ENCODE results near the gene DHX16. TPM values are rescaled to one million over a fixed set of nuclear protein-coding genes. Genes with fewer than 3 reads are reported as not detected.

DHX16 gene
- total RNA-seq, 1 experiment from 2014 or later, result 34.8 TPM

- peaks cover 41 to 82% (median 67%) of the 10 kb centered on the region in 3 experiments for H3K36me3 Mint-ChIP-seq (ENCODE audit: insufficient read depth in 1 of 3, low read depth in 3 of 3)
- WGBS (ENCODE audit: extremely low coverage, insufficient read length, low lambda C conversion rate), result no CpG with 5 or more reads among the region's 4 CpGs
Observed at GRCh38 chr6:30610065-30610464, 62.7 kb downstream of the DHX16 start.

More at GRCh38 chr6:30610065-30610464, 62.7 kb downstream of the DHX16 start:
- no peak overlapping the region for H3T11ph ChIP-seq (ENCODE audit: low read length)
- H3K14ac ChIP-seq (ENCODE audit: insufficient read depth, low read length), result no peak overlapping the region
- H3K18ac ChIP-seq (ENCODE audit: insufficient read length, low read depth, low read length), result no peak overlapping the region
- no peak overlapping the region for H4K91ac ChIP-seq (ENCODE audit: insufficient read length, low read depth, low read length)
- H3K4me2 ChIP-seq (ENCODE audit: insufficient read depth, insufficient read length, low read length), result no peak overlapping the region
- no peak overlapping the region for H2BK5ac ChIP-seq (ENCODE audit: insufficient read length, low read length)
- Mint-ChIP-seq H3K4me1 (peaks cover 28 to 35% of the 10 kb centered on the region in 2 experiments), H3K4me3 (no peak overlapping the region), H3K27ac (peak overlapping the region in 1 of 3 experiments; percentile 38; a peak in 1 of 7 replicates), H3K27me3 (ENCODE audit: low read depth) (0 out of 2 replicates have a peak, but pooled peaks cover 2% of the 10 kb centered on the region), H3K9me3 (no peaks in the 10 kb centered on the region; a peak in 1 of 5 replicates)
- H4K5ac ChIP-seq (ENCODE audit: insufficient read length, low read depth, low read length), result no peak overlapping the region
- H3K27me3 ChIP-seq (ENCODE audit: insufficient read depth, low read length), result no peaks in the 10 kb centered on the region
- no peak overlapping the region for H3K4ac ChIP-seq (ENCODE audit: low read depth, low read length)
- H3K27ac ChIP-seq (ENCODE audit: insufficient read length, low read depth, low read length), result no peak overlapping the region
- peaks cover 4% of the 10 kb centered on the region; the same call in 1 of the 2 replicates for H3K4me1 ChIP-seq (ENCODE audit: insufficient read depth, low read length)
- H4K20me1 ChIP-seq (ENCODE audit: control insufficient read depth, insufficient read depth, insufficient read length), result no peaks in the 10 kb centered on the region
- no peak overlapping the region for H3K9ac ChIP-seq (ENCODE audit: extremely low read depth, insufficient read length, low read length)
- no peaks in the 10 kb centered on the region for H3K79me2 ChIP-seq (ENCODE audit: insufficient read depth, low read length)
- H2BK120ac ChIP-seq (ENCODE audit: low read depth, low read length, poor library complexity, severe bottlenecking), result no peak overlapping the region
- no peak for TF ChIP-seq CTCF (conservative IDR thresholded peaks at IDR 0.05)
- H2BK15ac ChIP-seq (ENCODE audit: low read depth, low read length), result no peak overlapping the region
- H2BK12ac ChIP-seq (ENCODE audit: insufficient read length, low read depth, low read length), result no peak overlapping the region
- no peak overlapping the region for H4K8ac ChIP-seq (replicated peaks; ENCODE audit: insufficient read length, low read depth, low read length)
- no peaks in the 10 kb centered on the region for H3K9me3 ChIP-seq (ENCODE audit: control insufficient read depth, low read depth, low read length)
- no peak for DNase-seq
- no peaks in the 10 kb centered on the region for H3K79me1 ChIP-seq (ENCODE audit: insufficient read depth, low read depth, low read length, poor library complexity, severe bottlenecking)
- H3K56ac ChIP-seq (ENCODE audit: insufficient read length, low read depth, low read length), result no peak overlapping the region
- no peak overlapping the region for H2BK20ac ChIP-seq (ENCODE audit: low read depth, low read length, poor library complexity, severe bottlenecking)
- H2AFZ ChIP-seq (ENCODE audit: low read length), result no peak overlapping the region
- H3K23ac ChIP-seq (ENCODE audit: insufficient read length, low read depth, low read length), result no peak overlapping the region
- H2AK5ac ChIP-seq (ENCODE audit: insufficient read length, low read length), result no peak overlapping the region
- H3K23me2 ChIP-seq (ENCODE audit: insufficient read length, low read depth, low read length, poor library complexity, severe bottlenecking), result peaks cover 4% of the 10 kb centered on the region

Measured in H9 (cell line).